ENCODE data around the gene AKR1C3.
"Not testable (repeated sequence)": the region's sequence is repeated elsewhere in the genome, so short reads cannot be mapped to it uniquely, and the experiment has no call there.

The AKR1C3 gene

GRCh38 chr10:5136468-5137087 lies 42.4 kb downstream of the AKR1C3 start:
- no peak for DNase-seq (ENCODE audit: low spot score)

- DNase-seq (ENCODE audit: low spot score) = not testable (repeated sequence)
These were observed 43.5 kb downstream of the AKR1C3 start for GRCh38 chr10:5137699-5138098.

- DNase-seq (ENCODE audit: low spot score) = no peak
These were observed 48.0 kb downstream of the AKR1C3 start for GRCh38 chr10:5142199-5142598.

- DNase-seq (ENCODE audit: low spot score) = no peak
These were observed 48.9 kb downstream of the AKR1C3 start for GRCh38 chr10:5143137-5143536.

GRCh38 chr10:5146920-5147254 lies 52.7 kb downstream of the AKR1C3 start:
- DNase-seq (ENCODE audit: low spot score) = no peak

- no peak for DNase-seq (ENCODE audit: low spot score)
These were observed 53.2 kb downstream of the AKR1C3 start for GRCh38 chr10:5147255-5147980.

GRCh38 chr10:5147981-5148677 lies 53.9 kb downstream of the AKR1C3 start:
- no peak for DNase-seq (ENCODE audit: low spot score)

- DNase-seq (ENCODE audit: low spot score) = no peak
These were observed 54.4 kb downstream of the AKR1C3 start for GRCh38 chr10:5148678-5149032.

- DNase-seq (ENCODE audit: low spot score) = no peak
These were observed 56.9 kb downstream of the AKR1C3 start for GRCh38 chr10:5151076-5151475.

- no peak for DNase-seq (ENCODE audit: low spot score)
These were observed 61.7 kb downstream of the AKR1C3 start for GRCh38 chr10:5155951-5156350.
